H1 (cell line): ENCODE data around the gene FARSB. TPM values are rescaled to one million over a fixed set of nuclear protein-coding genes. Genes with fewer than 3 reads are reported as not detected.

Source experiments
- CTCF ChIA-PET: fragments of 300-600 bp; sonication (Branson Sonifier 250); formaldehyde crosslinking; loops from one replicate; lab custom pipeline; 2021; ENCODE audit not compliant: partially characterized antibody; lab: Charles Lee
- POLR2A ChIA-PET: fragments of 300-600 bp; sonication (Branson Sonifier 250); formaldehyde crosslinking; loops from one replicate; lab custom pipeline; 2021; ENCODE audit warnings: inconsistent platforms; ENCODE audit not compliant: partially characterized antibody; lab: Charles Lee
- DNase-seq, 2 experiments: peaks; one replicate each; pipeline versions ENCODE4 v3.0.0 to v3.0.0-alpha.2; 2010 to 2022; ENCODE audit warnings: low spot score in 2 of 2, low read depth in 1 of 2, mixed read lengths in 1 of 2
- FAIRE-seq: peaks from 2 replicates; lab custom pipeline; 2011; peaks lifted over from hg19 to GRCh38; lab: Jason Lieb, UNC
- H2AFZ ChIP-seq: 2 replicates; pipeline ENCODE4 v1.8.1; 2012; ENCODE audit warnings: low read length, inconsistent platforms
- H2AK5ac ChIP-seq: 2 replicates; pipeline ENCODE4 v1.6.1; 2013; ENCODE audit warnings: low read depth, low read length
- H2BK120ac ChIP-seq: replicated peaks from 2 replicates; pipeline ENCODE3; 2013; ENCODE audit warnings: low read depth, low read length, inconsistent platforms
- H2BK12ac ChIP-seq: 2 replicates; pipeline ENCODE4 v1.6.1; 2013; ENCODE audit warnings: low read depth, low read length
- H2BK15ac ChIP-seq: 2 replicates; pipeline ENCODE4 v1.6.1; 2013; ENCODE audit warnings: low read length
- H2BK20ac ChIP-seq: 2 replicates; pipeline ENCODE4 v1.6.1; 2013; ENCODE audit warnings: low read length
- H2BK5ac ChIP-seq: 2 replicates; pipeline ENCODE4 v1.6.1; 2013; ENCODE audit warnings: low read depth, low read length
- H3K14ac ChIP-seq: 2 replicates; pipeline ENCODE4 v1.6.1; 2013; ENCODE audit warnings: inconsistent platforms; ENCODE audit not compliant: insufficient read length
- H3K18ac ChIP-seq: 2 replicates; pipeline ENCODE4 v1.6.1; 2013; ENCODE audit warnings: low read length; ENCODE audit errors: extremely low read depth
- H3K23ac ChIP-seq: 2 replicates; pipeline ENCODE4 v1.6.1; 2013; ENCODE audit warnings: inconsistent platforms; ENCODE audit not compliant: insufficient read length
- H3K23me2 ChIP-seq: 2 replicates; pipeline ENCODE4 v1.6.1; 2013; ENCODE audit warnings: low read depth, low read length
- H3K27ac ChIP-seq: 2 replicates; pipeline ENCODE4 v1.6.1; 2011; ENCODE audit warnings: low read depth, low read length, inconsistent platforms
- H3K27me3 ChIP-seq, 4 experiments: replicated peaks in 1 of 4; 1 replicate in 1 of 4; 2 replicates in 3 of 4; pipeline versions ENCODE4 v1.6.1 to v1.8.1; 2011 to 2013; ENCODE audit warnings: low read length in 3 of 4, mild to moderate bottlenecking in 3 of 4, inconsistent platforms in 2 of 4, mixed read lengths in 2 of 4, moderate library complexity in 1 of 4; ENCODE audit not compliant: control insufficient read depth in 3 of 4, insufficient read depth in 3 of 4; ENCODE audit errors: extremely low read depth in 1 of 4
- H3K36me3 ChIP-seq, 4 experiments: 2 replicates each; pipeline versions ENCODE4 v1.6.1 to v1.8.1; 2011 to 2013; ENCODE audit warnings: mild to moderate bottlenecking in 4 of 4, low read length in 3 of 4, moderate library complexity in 2 of 4, control low read depth in 1 of 4, inconsistent platforms in 1 of 4; ENCODE audit not compliant: insufficient read depth in 4 of 4, control insufficient read depth in 2 of 4
- H3K4ac ChIP-seq: replicated peaks from 2 replicates; pipeline ENCODE3; 2013; ENCODE audit warnings: low read length, low read depth, mixed read lengths, inconsistent platforms; ENCODE audit not compliant: insufficient read length
- H3K4me1 ChIP-seq, 4 experiments: replicated peaks in 1 of 4; 1 replicate in 1 of 4; 2 replicates in 3 of 4; pipeline versions ENCODE4 v1.6.1 to v1.8.1; 2011 to 2013; ENCODE audit warnings: low read length in 3 of 4, inconsistent platforms in 2 of 4, mixed read lengths in 1 of 4; ENCODE audit not compliant: insufficient read depth in 4 of 4, control insufficient read depth in 3 of 4
- H3K4me2 ChIP-seq, 2 experiments: 2 replicates each; pipeline versions ENCODE4 v1.6.1 to v1.8.1; 2011 to 2013; ENCODE audit warnings: low read depth in 2 of 2, low read length in 2 of 2, control low read depth in 1 of 2, inconsistent platforms in 1 of 2, mild to moderate bottlenecking in 1 of 2; ENCODE audit not compliant: insufficient read depth in 1 of 2
- H3K4me3 ChIP-seq, 4 experiments: fragments of 200-600, 300-600 bp in 1 of 4; sonication (generic), shearing (Covaris generic), sonication (Bioruptor Twin) in 1 of 4; 2 replicates each; pipeline versions ENCODE4 v1.5.1 to v1.8.1; 2011 to 2016; ENCODE audit warnings: low read length in 4 of 4, low read depth in 3 of 4, control low read depth in 2 of 4, inconsistent platforms in 2 of 4, mild to moderate bottlenecking in 2 of 4, mixed read lengths in 1 of 4, moderate library complexity in 1 of 4; ENCODE audit not compliant: insufficient read depth in 2 of 4; ENCODE audit errors: extremely low read depth in 1 of 4
- H3K56ac ChIP-seq: replicated peaks from 2 replicates; pipeline ENCODE3; 2013; ENCODE audit warnings: low read depth, mild to moderate bottlenecking, mixed read lengths, low read length, inconsistent platforms; ENCODE audit not compliant: insufficient read length
- H3K79me1 ChIP-seq: 2 replicates; pipeline ENCODE4 v1.6.1; 2013; ENCODE audit warnings: low read depth, low read length, control low read depth
- H3K79me2 ChIP-seq, 2 experiments: 2 replicates each; pipeline versions ENCODE4 v1.6.1 to v1.8.1; 2012 to 2013; ENCODE audit warnings: low read length in 2 of 2, mild to moderate bottlenecking in 2 of 2, inconsistent platforms in 1 of 2; ENCODE audit not compliant: insufficient read depth in 2 of 2, control insufficient read depth in 1 of 2
- H3K9ac ChIP-seq, 4 experiments: replicated peaks in 1 of 4; 1 replicate in 1 of 4; 2 replicates in 3 of 4; pipeline versions ENCODE4 v1.6.1 to v1.8.1; 2011 to 2013; ENCODE audit warnings: low read depth in 3 of 4, low read length in 3 of 4, control low read depth in 2 of 4, mild to moderate bottlenecking in 2 of 4, moderate library complexity in 2 of 4, inconsistent platforms in 1 of 4; ENCODE audit errors: extremely low read depth in 1 of 4
- H3K9me3 ChIP-seq, 2 experiments: 2 replicates each; pipeline versions ENCODE4 v1.6.1 to v1.8.1; 2012 to 2013; ENCODE audit warnings: mild to moderate bottlenecking in 2 of 2, moderate library complexity in 2 of 2, control low read depth in 1 of 2, inconsistent platforms in 1 of 2, low read depth in 1 of 2, low read length in 1 of 2, mixed read lengths in 1 of 2; ENCODE audit not compliant: insufficient read depth in 2 of 2
- H4K20me1 ChIP-seq, 2 experiments: replicated peaks in 1 of 2; 2 replicates each; pipeline versions ENCODE3 to v1.8.1; 2011 to 2013; ENCODE audit warnings: inconsistent platforms in 2 of 2, low read length in 2 of 2, mild to moderate bottlenecking in 1 of 2; ENCODE audit not compliant: insufficient read depth in 2 of 2, control insufficient read depth in 1 of 2
- H4K5ac ChIP-seq: 2 replicates; pipeline ENCODE4 v1.6.1; 2013; ENCODE audit warnings: low read length, low read depth, mixed read lengths, inconsistent platforms; ENCODE audit not compliant: insufficient read length
- H4K8ac ChIP-seq: 2 replicates; pipeline ENCODE4 v1.8.0; 2013; ENCODE audit warnings: mild to moderate bottlenecking, moderate library complexity, low read length, inconsistent platforms; ENCODE audit not compliant: insufficient read depth; ENCODE audit errors: extremely low read depth
- H4K91ac ChIP-seq: replicated peaks from 2 replicates; pipeline ENCODE3; 2013; ENCODE audit warnings: low read length, mixed read lengths, inconsistent platforms; ENCODE audit not compliant: insufficient read length
- ATF3 ChIP-seq: IDR thresholded peaks from 2 replicates; pipeline ENCODE4 v1.6.1; 2011; ENCODE audit warnings: low read depth, mild to moderate bottlenecking, low read length; ENCODE audit not compliant: insufficient read depth
- HDAC6 ChIP-seq: IDR thresholded peaks from one replicate; pipeline ENCODE4 v1.7.1; 2012; ENCODE audit warnings: low read depth, mild to moderate bottlenecking, inconsistent platforms, low read length, moderate library complexity
- MAFK ChIP-seq: IDR thresholded peaks from 2 replicates; pipeline ENCODE4 v1.6.1; 2012; ENCODE audit warnings: low read depth, mild to moderate bottlenecking, improper control_type of control experiment, low read length
- POLR2A ChIP-seq, 2 experiments: IDR thresholded peaks; 1 replicate in 1 of 2; 2 replicates in 1 of 2; pipeline ENCODE4 v1.6.1; 2011; ENCODE audit warnings: low read depth in 2 of 2, low read length in 2 of 2, mild to moderate bottlenecking in 2 of 2; ENCODE audit errors: control extremely low read depth in 1 of 2
- SP2 ChIP-seq: IDR thresholded peaks from 2 replicates; pipeline ENCODE4 v1.6.1; 2012; ENCODE audit warnings: mild to moderate bottlenecking, low read length, inconsistent platforms
- WGBS, 2 experiments: shearing (Covaris generic) in 1 of 2; methylation state at CpG; one replicate each; pipeline versions ENCODE4 v1.1.6 to v1.1.7; 2013 to 2015; ENCODE audit warnings: low lambda C conversion rate in 2 of 2, mixed read lengths in 2 of 2, inconsistent platforms in 1 of 2, low coverage in 1 of 2, missing lambda C conversion rate in 1 of 2; ENCODE audit not compliant: insufficient replicate concordance in 2 of 2, insufficient coverage in 1 of 2, insufficient read length in 1 of 2; ENCODE audit errors: extremely low coverage in 1 of 2, missing lambda C conversion rate in 1 of 2; 5-methylcytosine and 5-hydroxymethylcytosine counted together
- polyA plus RNA-seq, 7 experiments: library from polyadenylated mRNA; depleted of rRNA in 3 of 7; stranded (reverse) in 5 of 7; unstranded in 2 of 7; fragments of >200 nt in 5 of 7; fragments of 200-250 nt in 2 of 7; gene quantifications; 1 replicate in 5 of 7; 2 replicates in 1 of 7; 4 replicates in 1 of 7; pipeline versions ENCODE4 v1.2.1 to v1.2.3, GENCODE V29; 2011 to 2013; ENCODE audit warnings: missing spikeins in 2 of 7, mixed read lengths in 2 of 7
- total RNA-seq: library from RNA; stranded (reverse); fragmentation: NEBNext Ultra II Directional; extraction: Animal tissue kit (Norgen Biotek cat#: 25700); gene quantifications from 2 replicates; pipeline ENCODE4 v1.2.1, GENCODE V29; 2021

FARSB gene
- total and polyA plus RNA-seq, 2 of the 8 experiments (the other 6 are each of a cell fraction or from before 2014, with no cell fraction given) = 21.0 to 37.9 TPM

DNA sequence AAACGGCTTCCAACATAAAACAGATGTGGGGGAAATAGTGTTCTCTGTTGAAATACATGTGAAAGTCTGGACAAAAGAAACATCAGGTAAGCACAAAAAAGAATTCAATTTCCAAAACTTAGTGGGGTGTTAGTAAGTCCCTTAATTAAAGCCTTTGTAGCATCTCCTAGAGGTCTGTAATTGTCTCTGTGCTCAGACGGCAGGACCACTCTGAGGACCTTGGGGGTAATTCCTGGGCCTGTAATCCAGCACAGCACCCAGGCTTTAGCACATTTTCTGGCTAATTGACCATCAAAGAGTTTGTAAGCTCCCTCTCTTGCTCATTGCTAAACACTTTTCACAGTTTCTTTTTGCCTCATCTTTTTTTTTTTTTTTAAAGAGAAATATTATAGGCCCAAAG, 80.3 kb downstream of the FARSB start:
- no peaks in the 10 kb centered on the region; a peak in 1 of 7 replicates for H3K4me1 ChIP-seq
- H3K23ac ChIP-seq = no peak overlapping the region
- no peak overlapping the region for H3K4ac ChIP-seq
- H3K9me3 ChIP-seq = no peaks in the 10 kb centered on the region
- no peak overlapping the region for H2AFZ ChIP-seq
- H3K79me2 ChIP-seq = no peaks in the 10 kb centered on the region
- H3K4me3 ChIP-seq = no peak overlapping the region
- FAIRE-seq = no peak
- no peak overlapping the region for H2BK12ac ChIP-seq
- H3K14ac ChIP-seq = no peak overlapping the region
- no peaks in the 10 kb centered on the region for H4K20me1 ChIP-seq
- peaks cover 0 to 8% (median 6%) of the 10 kb centered on the region in 4 experiments; a peak in 4 of 8 replicates for H3K36me3 ChIP-seq
- WGBS, 2 experiments = 88% methylated on average over 2 of the region's 2 CpGs; no CpG with 5 or more reads in 1 of the 2 experiments
- H3K18ac ChIP-seq = no peak overlapping the region
- H4K91ac ChIP-seq = no peak overlapping the region
- no peak overlapping the region for H4K5ac ChIP-seq
- CTCF ChIA-PET = interaction anchor here (0.9 to 3.9 kb wide), 2 partner anchors 12 to 13 kb away, joined by 3 to 22 read pairs; no protein-coding TSS in a partner anchor
- no peak overlapping the region for H2BK120ac ChIP-seq
- no peak overlapping the region for H2AK5ac ChIP-seq
- H3K27me3 ChIP-seq = peaks cover 0 to 1% (median 0%) of the 10 kb centered on the region in 4 experiments; a peak in 1 of 7 replicates
- no peak overlapping the region for H2BK15ac ChIP-seq
- H2BK20ac ChIP-seq = no peak overlapping the region
- no peak overlapping the region for H2BK5ac ChIP-seq
- H3K9ac ChIP-seq = no peak overlapping the region
- TF ChIP-seq SP2 (no peak), MAFK (no peak), HDAC6 (no peak), ATF3 (no peak), POLR2A (IDR thresholded peaks at IDR 0.05; ENCODE audit: control extremely low read depth in 1 of 2, low read depth in 2 of 2, low read length in 2 of 2) (no peak)
- TF ChIP-seq, all 59 proteins: peak for 0
- DNase-seq = no peak
- POLR2A ChIA-PET = no interaction called here
- H3K27ac ChIP-seq = no peak overlapping the region
- no peaks in the 10 kb centered on the region for H3K79me1 ChIP-seq
- no peak overlapping the region for H4K8ac ChIP-seq
- H3K4me2 ChIP-seq = no peak overlapping the region
- no peak overlapping the region for H3K56ac ChIP-seq
- no peaks in the 10 kb centered on the region for H3K23me2 ChIP-seq
